Measurements from ENCODE around the gene AMTN.

AMTN gene

GRCh38 chr4:70559924-70560323, 41.6 kb downstream of the AMTN start:
- no peak for DNase-seq (ENCODE audit: low read depth in 4 of 4, low spot score in 1 of 4)

- no peak for DNase-seq (ENCODE audit: low read depth in 4 of 4, low spot score in 1 of 4)
Observed at GRCh38 chr4:70564033-70564432, 45.7 kb downstream of the AMTN start.

- DNase-seq (ENCODE audit: low read depth in 4 of 4, low spot score in 1 of 4) = no peak
Observed at GRCh38 chr4:70570796-70571195, 52.4 kb downstream of the AMTN start.

GRCh38 chr4:70571772-70572171, 53.4 kb downstream of the AMTN start:
- no peak for DNase-seq (ENCODE audit: low read depth in 4 of 4, low spot score in 1 of 4)

GRCh38 chr4:70575964-70576363, 57.6 kb downstream of the AMTN start:
- no peak for DNase-seq (ENCODE audit: low read depth in 4 of 4, low spot score in 1 of 4)

- DNase-seq (ENCODE audit: low read depth in 4 of 4, low spot score in 1 of 4) = no peak
Observed at GRCh38 chr4:70577220-70577927, 59.0 kb downstream of the AMTN start.

- no peak for DNase-seq (ENCODE audit: low read depth in 4 of 4, low spot score in 1 of 4)
Observed at GRCh38 chr4:70581980-70582379, 63.6 kb downstream of the AMTN start.

Data from stimulated activated CD4-positive, alpha-beta T cell treated with anti-CD3 and anti-CD28 coated beads, Interleukin-1b, Interleukin-23, amount 100 ng/mL, for 24 hours (primary cell).